Cardiac fibroblast (primary cell): ENCODE measurements around the gene MACROD2.

Experiments used
- DNase-seq, 2 donors: peaks; one replicate each; pipeline versions ENCODE4 v3.0.0 to v3.0.0-alpha.2; 2010; ENCODE audit warnings: low read depth in 2 of 2
- H3K4me3 ChIP-seq, 2 donors: replicated peaks in 1 of 2; 1 replicate in 1 of 2; 2 replicates in 1 of 2; pipeline ENCODE4 v1.5.1; 2011; ENCODE audit warnings: low read depth in 2 of 2, low read length in 2 of 2, mild to moderate bottlenecking in 2 of 2, moderate library complexity in 1 of 2
- CTCF ChIP-seq: IDR thresholded peaks from one replicate; pipeline ENCODE4 v1.5.1; 2011; ENCODE audit warnings: low read depth, mild to moderate bottlenecking, low read length, inconsistent platforms

The MACROD2 gene

GRCh38 chr20:14723614-14724013 is 728.3 kb downstream of the MACROD2 start:
- no peak for TF ChIP-seq CTCF
- no peak overlapping the region for H3K4me3 ChIP-seq

GRCh38 chr20:14724036-14724435 is 728.7 kb downstream of the MACROD2 start:
- no peak for TF ChIP-seq CTCF
- H3K4me3 ChIP-seq = no peak overlapping the region
- DNase-seq = no peak

More at GRCh38 chr20:14723614-14724013, 728.3 kb downstream of the MACROD2 start:
- no peak for DNase-seq

- no peak for TF ChIP-seq CTCF
Measured at GRCh38 chr20:14724468-14724867, 729.2 kb downstream of the MACROD2 start.

GRCh38 chr20:14726591-14726990 is 731.3 kb downstream of the MACROD2 start:
- no peak overlapping the region for H3K4me3 ChIP-seq
- no peak for TF ChIP-seq CTCF
- DNase-seq = no peak

More at GRCh38 chr20:14724468-14724867, 729.2 kb downstream of the MACROD2 start:
- DNase-seq = no peak
- no peak overlapping the region for H3K4me3 ChIP-seq

GRCh38 chr20:14727485-14728150 is 732.3 kb downstream of the MACROD2 start:
- H3K4me3 ChIP-seq = no peak overlapping the region
- DNase-seq = no peak
- no peak for TF ChIP-seq CTCF

GRCh38 chr20:14729390-14729789 is 734.1 kb downstream of the MACROD2 start:
- H3K4me3 ChIP-seq = no peak overlapping the region
- DNase-seq = no peak
- no peak for TF ChIP-seq CTCF

GRCh38 chr20:14732343-14732742 is 737.0 kb downstream of the MACROD2 start:
- no peak for TF ChIP-seq CTCF
- H3K4me3 ChIP-seq = no peak overlapping the region
- no peak for DNase-seq
